ENCODE measurements around the gene PKM.

GRCh38 chr15:72167445-72167844 lies 63.5 kb downstream of the PKM start:
- TF ChIP-seq CTCF (IDR thresholded peaks at IDR 0.05) (no peak), POLR2A (IDR thresholded peaks at IDR 0.05) (no peak)
